HG02759 (cell line): ENCODE results near the gene LRRC8E.
A peak's percentile ranks its signal among the peaks of the same experiment; 100 is the strongest.

ENCODE experiments used
- ATAC-seq: cut with Tn5 transposase; IDR thresholded peaks from one replicate; pipeline ENCODE4 v1.9.1; 2021; ENCODE audit warnings: mild to moderate bottlenecking, moderate library complexity; ENCODE audit not compliant: unreplicated experiment

Gene LRRC8E

GRCh38 chr19:7918615-7919421 lies 30.5 kb downstream of the LRRC8E start:
- no peak for ATAC-seq

DNA sequence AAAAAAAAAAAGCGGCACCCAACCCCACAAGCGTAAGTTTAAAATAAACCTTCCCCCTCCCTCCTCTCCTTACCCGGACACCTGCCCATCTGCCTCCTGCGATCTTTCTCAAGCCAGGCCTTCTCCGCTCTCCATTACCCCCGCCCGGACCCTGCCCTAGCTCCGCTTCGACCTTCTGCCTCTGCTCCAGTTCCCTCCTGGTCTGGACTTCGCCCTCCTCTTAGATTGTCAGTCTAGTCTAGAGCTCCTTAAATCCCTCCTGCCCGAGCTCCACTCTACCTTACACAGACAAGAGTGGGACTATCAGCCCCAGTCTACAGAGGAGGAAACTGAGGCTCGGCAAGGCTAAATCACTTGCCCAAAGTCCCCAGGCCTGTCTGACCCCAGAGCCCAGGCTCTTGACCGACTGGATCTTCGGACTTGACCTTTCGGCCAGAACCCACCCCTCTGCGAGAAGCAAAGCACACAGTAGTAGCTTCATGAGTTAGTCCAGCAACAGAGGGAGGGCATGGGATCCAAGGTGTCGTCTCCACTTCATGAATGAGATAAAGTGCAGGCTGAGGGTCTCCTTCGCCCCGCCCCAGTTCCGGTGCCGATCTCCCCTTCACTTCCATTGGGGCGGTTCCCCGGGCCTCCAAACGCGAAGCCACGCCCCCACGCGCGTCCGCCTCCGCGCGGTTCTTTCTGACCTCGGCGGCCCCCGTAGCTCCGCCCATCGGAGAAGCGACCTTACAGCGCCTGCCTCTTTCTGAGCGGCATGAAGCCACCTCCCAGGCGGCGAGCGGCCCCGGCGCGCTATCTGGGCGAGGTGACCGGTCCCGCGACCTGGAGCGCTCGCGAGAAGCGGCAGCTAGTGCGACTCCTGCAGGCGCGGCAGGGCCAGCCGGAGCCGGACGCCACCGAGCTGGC lies 31.6 kb downstream of the LRRC8E start, which contains the start of gene SNAPC2:
SNAPC2 (plus strand) TSS at position 729 of the 909 bp plus-strand sequence; CDS start at position 758, 29 bp downstream.
- peak; percentile 72 for ATAC-seq

GRCh38 chr19:7920519-7921301 lies 32.4 kb downstream of the LRRC8E start:
- peak; percentile 42 for ATAC-seq

- no peak for ATAC-seq
Measured at GRCh38 chr19:7921302-7921966, 33.1 kb downstream of the LRRC8E start.

DNA sequence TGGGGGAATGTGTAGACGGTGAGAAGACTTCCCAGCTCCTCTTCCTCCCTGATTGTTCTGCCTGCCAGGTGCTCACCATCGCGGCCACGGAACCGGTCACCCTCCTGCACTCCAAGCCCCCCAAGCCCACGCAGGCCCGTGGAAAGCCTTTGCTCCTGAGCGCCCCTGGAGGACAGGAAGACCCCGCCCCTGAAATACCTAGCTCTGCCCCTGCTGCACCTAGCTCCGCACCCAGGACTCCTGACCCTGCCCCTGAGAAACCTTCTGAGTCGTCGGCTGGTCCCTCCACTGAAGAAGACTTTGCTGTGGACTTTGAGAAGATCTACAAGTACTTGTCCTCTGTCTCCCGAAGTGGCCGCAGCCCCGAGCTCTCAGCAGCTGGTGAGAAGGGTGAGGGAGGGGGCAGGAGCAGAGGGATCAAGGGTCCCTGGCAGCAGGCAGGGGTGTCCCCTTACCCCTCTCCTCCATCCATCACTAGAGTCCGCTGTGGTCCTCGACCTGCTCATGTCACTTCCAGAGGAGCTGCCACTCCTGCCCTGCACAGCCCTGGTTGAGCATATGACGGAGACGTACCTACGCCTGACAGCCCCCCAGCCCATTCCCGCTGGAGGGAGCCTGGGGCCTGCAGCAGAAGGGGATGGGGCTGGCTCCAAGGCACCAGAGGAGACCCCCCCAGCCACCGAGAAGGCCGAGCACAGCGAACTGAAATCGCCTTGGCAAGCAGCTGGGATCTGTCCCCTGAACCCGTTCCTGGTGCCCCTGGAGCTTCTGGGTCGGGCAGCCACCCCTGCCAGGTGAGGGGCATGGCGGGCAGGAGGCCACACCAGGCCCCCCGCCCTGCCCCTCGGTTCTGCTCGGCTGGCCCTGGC lies 33.9 kb downstream of the LRRC8E start:
- no peak for ATAC-seq

- no peak for ATAC-seq
Measured at GRCh38 chr19:7922836-7923195, 34.5 kb downstream of the LRRC8E start.

- ATAC-seq = no peak
Measured at GRCh38 chr19:7923295-7924191, 35.2 kb downstream of the LRRC8E start.

GRCh38 chr19:7924241-7924640 lies 35.9 kb downstream of the LRRC8E start:
- no peak for ATAC-seq

GRCh38 chr19:7924651-7925170 lies 36.4 kb downstream of the LRRC8E start:
- no peak for ATAC-seq

DNA sequence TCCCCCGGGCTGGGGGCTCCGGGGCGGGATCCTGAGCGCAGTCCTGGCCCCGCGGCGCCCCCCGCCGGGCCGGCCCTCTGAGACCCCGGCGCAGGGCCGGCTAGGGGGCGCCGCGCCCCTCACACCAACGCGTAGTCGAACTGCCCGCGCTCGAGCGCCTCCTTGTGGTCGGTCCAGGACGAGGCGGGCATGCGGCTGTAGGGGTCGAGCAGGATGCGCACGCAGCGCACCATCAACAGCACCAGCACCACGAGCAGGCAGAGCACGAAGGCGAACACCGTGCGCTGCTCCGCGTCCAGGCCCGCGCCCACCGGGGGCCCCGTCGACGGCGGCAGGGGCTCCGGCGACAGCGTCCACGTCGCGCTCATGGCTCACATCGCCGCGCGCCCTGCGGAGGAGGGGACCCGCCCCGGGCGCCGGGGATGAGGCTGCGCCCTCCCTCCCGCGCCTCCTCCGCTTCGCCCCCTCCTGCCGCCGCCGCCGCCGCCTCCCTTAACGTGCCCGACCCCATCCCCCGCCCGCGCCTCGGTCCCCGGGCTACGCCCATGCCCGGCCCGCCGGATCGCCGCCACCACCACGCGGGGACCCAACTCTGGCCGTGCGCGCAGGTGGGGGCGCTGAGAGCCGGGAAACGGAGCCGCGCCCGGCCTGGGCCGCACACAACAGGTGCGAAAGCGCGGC lies 37.0 kb downstream of the LRRC8E start:
- ATAC-seq = peak; percentile 28

- ATAC-seq = peak; percentile 49
Measured at GRCh38 chr19:7926021-7926726, 37.9 kb downstream of the LRRC8E start, which contains the start of gene CTXN1. Gene CTXN1, minus strand, starts transcription at chr19:7926135. Its CDS starts 597 bp downstream, at chr19:7925538.

GRCh38 chr19:7926727-7927604 lies 38.7 kb downstream of the LRRC8E start:
- no peak for ATAC-seq

- no peak for ATAC-seq
Measured at GRCh38 chr19:7927605-7928333, 39.5 kb downstream of the LRRC8E start.

DNA sequence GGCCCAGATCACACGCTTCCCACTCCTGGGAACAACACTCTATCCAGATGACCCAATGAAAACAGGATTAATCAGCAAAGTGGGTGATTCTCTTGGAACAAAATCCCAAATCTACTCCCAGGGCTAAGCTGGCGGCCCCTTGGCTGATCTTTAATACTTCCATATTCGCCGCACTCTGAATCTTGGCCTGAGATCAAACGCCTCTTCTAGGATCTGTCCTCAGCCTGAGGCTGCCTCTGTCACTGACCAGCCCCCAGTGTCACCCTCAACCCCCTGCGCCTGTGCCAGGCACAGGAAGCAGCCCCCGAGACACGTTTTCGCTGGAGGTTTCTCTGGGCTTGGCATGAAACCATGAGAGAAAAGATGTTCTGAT lies 40.0 kb downstream of the LRRC8E start:
- no peak for ATAC-seq
